Fibroblast of skin of scalp (primary cell): Measurements from ENCODE around the gene BMP8A.

Experiments used
- DNase-seq: peaks from one replicate; pipeline ENCODE4 v3.0.0-alpha.2; 2013

The BMP8A gene

DNA sequence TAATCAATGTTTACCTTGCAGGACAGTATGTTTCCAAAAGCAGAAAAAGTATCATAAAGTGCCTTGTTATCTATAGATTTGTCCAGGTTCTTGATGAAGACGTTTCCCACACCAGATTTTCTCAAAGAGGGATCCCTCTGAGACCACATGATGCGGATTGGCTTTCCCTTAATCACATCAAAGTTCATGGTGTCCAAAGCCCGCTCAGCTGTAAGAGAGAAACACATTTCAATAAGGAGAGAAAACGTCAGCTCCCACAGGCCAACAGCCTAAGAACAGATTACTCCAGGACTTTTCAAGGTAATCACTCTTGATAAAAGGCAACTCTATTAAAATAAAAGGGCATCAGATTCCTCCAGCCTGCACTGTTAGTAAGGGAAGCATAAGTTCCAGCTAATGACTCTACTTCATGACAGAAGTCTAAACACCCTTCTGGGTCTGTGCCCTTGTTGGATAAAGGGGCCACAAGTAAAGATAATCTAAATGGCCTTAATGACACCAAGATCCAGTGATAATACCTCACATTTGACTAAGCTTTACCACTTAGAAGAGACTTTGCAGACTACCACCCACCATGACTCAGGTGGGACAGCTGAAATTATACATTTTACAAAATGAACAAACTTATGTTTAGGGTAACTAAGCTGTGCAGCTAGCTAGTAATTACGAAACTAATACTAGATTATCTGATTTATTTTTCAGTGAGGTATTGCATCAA, 81.1 kb downstream of the BMP8A start:
- DNase-seq, result no peak

DNA sequence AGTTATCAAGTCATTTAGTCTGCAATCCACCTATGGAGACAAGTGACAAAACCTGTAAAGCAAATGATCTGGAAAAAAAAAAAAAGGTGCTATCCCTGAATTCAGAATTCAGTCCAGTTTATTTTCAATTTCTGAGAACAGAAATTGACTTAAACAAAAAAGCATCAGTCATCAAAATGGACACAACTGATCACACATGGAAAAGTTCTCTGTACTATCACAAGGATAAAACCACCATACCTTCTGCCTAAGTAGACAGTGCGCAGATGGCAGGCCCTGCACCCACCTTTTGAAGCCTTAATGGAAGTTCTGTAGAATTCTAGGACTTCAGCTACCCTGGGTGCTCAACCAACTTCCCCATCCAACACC, 81.6 kb downstream of the BMP8A start:
- DNase-seq, result no peak

DNA sequence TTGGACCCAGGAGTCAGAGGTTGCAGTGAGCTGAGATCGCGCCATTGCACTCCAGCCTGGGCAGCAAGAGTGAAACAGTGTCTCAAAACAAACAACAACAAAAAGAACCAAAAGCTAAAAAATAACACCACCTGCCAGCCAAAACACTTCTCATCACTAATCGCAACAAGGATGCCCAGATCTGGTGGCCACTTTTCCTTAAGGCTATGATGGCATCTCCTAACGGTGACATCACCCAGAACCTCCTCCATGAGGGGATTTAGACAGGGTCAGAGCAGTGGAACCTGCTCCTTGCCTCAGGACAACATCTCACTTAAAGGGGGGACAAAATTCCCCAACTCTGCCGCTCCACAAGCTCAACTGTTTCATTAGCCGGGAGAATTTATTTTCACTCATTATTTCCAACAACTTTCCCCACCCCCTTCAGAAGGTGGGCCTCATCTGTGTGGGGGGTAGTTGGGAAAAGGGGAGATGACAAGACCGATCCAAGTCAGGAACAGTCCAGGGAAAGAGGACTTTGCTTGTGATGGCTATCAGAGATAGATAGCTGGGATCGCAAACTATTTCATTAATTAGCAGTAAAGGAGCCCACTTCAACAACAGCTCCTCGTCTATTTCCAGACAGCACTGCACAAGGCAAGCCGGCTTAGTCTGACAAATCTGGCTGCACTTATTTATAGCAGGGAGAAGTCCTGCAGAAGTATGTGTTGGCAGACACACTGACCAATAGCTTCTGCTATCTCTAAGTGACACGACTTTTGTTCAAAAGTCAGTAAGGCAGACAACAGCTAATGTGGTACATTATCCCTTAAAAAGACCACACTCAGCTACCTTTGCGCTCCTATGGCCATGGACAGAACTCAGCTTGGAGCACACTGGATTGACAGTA, 82.5 kb downstream of the BMP8A start:
- DNase-seq, result peak; percentile 29

GRCh38 chr1:39574646-39575045, 83.2 kb downstream of the BMP8A start:
- DNase-seq, result no peak
